Calu3 (cell line): ENCODE results near the gene DNM2. TPM values are rescaled to one million over a fixed set of nuclear protein-coding genes. Genes with fewer than 3 reads are reported as not detected.
"Not testable (repeated sequence)": the region's sequence is repeated elsewhere in the genome, so short reads cannot be mapped to it uniquely, and the experiment has no call there.

Experiments used
- BruUV-seq: library from RNA; stranded (reverse); fragments of 400-500 nt; replicated peaks from 2 replicates; lab custom pipeline; 2021; lab: Mats Ljungman, UMichigan
- CTCF ChIA-PET: fragments of 300-600 bp; sonication (Branson Sonifier 250); formaldehyde crosslinking; loops from one replicate; lab custom pipeline; 2022; ENCODE audit warnings: antibody characterized with exemption; lab: Charles Lee
- DNase-seq: peaks from one replicate; pipeline ENCODE4 v3.0.0; 2022
- H3K27ac Mint-ChIP-seq: one replicate; pipeline ENCODE4 v1.8.0; 2022; ENCODE audit warnings: mixed read lengths; ENCODE audit not compliant: unreplicated experiment
- H3K27me3 Mint-ChIP-seq: one replicate; pipeline ENCODE4 v1.8.0; 2022; ENCODE audit warnings: mixed read lengths; ENCODE audit not compliant: unreplicated experiment
- H3K36me3 Mint-ChIP-seq: one replicate; pipeline ENCODE4 v1.8.0; 2022; ENCODE audit warnings: mild to moderate bottlenecking, moderate library complexity, mixed read lengths; ENCODE audit not compliant: insufficient read depth, unreplicated experiment
- H3K4me1 Mint-ChIP-seq: one replicate; pipeline ENCODE4 v1.8.0; 2022; ENCODE audit warnings: mild to moderate bottlenecking, low read depth, mixed read lengths; ENCODE audit not compliant: unreplicated experiment
- H3K4me3 Mint-ChIP-seq: one replicate; pipeline ENCODE4 v1.8.0; 2022; ENCODE audit warnings: mild to moderate bottlenecking, low read depth, moderate library complexity, mixed read lengths; ENCODE audit not compliant: unreplicated experiment
- H3K9me3 Mint-ChIP-seq: one replicate; pipeline ENCODE4 v1.8.0; 2022; ENCODE audit warnings: low read depth, mixed read lengths; ENCODE audit not compliant: unreplicated experiment
- intact Hi-C: fragments of 100-400 bp; cut with micrococcal nuclease; formaldehyde crosslinking; loops from one replicate; pipeline ENCODE4 v1.10.0; 2022; ENCODE audit not compliant: unreplicated experiment
- total RNA-seq: library from RNA; stranded (reverse); gene quantifications from 2 replicates; pipeline ENCODE4 v1.2.3, GENCODE V29; 2022
- TF ChIP-seq, protein P1 (sequence below): fragments of 200-600 bp; IDR thresholded peaks from one replicate; pipeline ENCODE4 v1.8.0; 2022; ENCODE audit warnings: antibody characterized with exemption; ENCODE audit not compliant: unreplicated experiment

Gene DNM2
- total RNA-seq, 1 experiment from 2014 or later: 126 TPM

DNA sequence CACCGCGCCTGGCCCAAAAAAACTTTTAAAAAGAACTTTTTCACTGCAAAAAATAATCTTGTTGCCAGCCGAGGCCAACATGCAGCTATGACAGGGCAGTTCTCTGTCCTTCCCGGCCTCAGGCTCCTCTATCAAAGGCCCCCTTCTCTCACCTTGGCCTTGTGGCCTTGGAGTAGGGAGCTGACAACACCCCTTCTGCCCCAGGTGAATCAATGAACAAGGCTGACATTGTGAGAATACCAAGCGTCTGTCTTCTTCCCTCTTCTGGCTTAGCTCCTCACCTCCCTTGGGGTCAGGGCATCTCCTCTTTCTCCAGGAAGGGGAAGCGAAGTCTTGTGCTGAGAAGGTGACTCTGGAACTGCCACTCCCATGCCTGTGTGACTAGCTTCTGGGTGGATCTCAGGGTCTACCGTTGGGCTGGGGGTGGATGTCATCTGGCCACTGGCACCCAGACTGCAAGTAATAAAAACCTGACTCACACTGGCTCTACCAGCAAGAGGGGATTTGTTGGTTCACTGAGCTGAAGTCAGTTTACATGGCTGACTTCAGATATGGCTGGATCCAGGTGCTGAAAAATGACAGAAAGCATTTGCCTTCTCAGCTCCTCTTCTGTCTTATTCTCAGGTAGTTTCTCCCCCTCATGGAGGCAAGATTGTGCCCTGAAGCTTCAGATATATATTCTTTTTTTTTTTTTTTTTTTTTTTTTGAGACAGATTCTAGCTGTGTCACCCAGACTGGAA is 136.6 kb downstream of the DNM2 start:
- intact Hi-C loops: no loop called here
- Mint-ChIP-seq H3K27ac (no peak overlapping the region), H3K9me3 (no peaks in the 10 kb centered on the region), H3K36me3 (no peaks in the 10 kb centered on the region), H3K4me3 (no peak overlapping the region), H3K4me1 (no peaks in the 10 kb centered on the region), H3K27me3 (no peaks in the 10 kb centered on the region)
- no TSS peak for BruUV-seq
- CTCF ChIA-PET: interaction anchor here (0.5 to 0.7 kb wide), 2 partner anchors 584 to 727 kb away, joined by 5 to 6 read pairs; no protein-coding TSS in a partner anchor
- no peak for DNase-seq
- TF ChIP-seq, protein P1, sequence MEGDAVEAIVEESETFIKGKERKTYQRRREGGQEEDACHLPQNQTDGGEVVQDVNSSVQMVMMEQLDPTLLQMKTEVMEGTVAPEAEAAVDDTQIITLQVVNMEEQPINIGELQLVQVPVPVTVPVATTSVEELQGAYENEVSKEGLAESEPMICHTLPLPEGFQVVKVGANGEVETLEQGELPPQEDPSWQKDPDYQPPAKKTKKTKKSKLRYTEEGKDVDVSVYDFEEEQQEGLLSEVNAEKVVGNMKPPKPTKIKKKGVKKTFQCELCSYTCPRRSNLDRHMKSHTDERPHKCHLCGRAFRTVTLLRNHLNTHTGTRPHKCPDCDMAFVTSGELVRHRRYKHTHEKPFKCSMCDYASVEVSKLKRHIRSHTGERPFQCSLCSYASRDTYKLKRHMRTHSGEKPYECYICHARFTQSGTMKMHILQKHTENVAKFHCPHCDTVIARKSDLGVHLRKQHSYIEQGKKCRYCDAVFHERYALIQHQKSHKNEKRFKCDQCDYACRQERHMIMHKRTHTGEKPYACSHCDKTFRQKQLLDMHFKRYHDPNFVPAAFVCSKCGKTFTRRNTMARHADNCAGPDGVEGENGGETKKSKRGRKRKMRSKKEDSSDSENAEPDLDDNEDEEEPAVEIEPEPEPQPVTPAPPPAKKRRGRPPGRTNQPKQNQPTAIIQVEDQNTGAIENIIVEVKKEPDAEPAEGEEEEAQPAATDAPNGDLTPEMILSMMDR: no peak

DNA sequence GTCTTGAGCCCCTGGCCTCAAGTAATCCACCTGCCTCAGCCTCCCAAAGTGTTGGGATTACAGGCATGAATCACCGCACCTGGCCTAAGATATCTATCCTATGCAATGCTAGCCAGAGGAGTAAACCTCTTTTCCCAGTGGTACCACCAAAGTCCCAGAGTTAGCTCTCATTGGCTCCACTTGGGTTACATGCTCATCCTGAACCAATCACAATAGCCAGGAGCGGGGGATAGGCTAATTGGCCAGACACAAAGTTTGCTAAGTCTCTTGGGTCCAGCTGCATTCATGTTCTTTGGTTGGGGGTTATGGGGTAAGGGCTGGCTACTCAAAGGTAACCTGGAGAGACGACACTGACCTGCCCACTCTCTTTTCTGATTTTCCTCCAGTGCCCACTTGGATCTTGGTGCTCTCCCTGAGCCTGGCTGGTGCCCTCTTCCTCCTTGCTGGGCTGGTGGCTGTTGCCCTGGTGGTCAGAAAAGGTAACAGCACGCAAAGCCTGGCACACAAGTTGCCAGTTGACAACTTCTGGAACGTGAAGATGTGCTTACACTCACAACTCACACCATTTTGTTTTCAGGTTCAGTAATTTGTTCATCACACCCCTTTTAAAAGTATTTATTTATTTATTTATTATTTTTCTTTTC is 138.1 kb downstream of the DNM2 start:
- Mint-ChIP-seq H3K36me3 (no peaks in the 10 kb centered on the region), H3K27ac (no peak overlapping the region), H3K27me3 (no peaks in the 10 kb centered on the region), H3K4me1 (no peaks in the 10 kb centered on the region), H3K4me3 (no peak overlapping the region), H3K9me3 (no peaks in the 10 kb centered on the region)
- DNase-seq: peak; percentile 30
- BruUV-seq: no TSS peak
- TF ChIP-seq, protein P1: no peak
- CTCF ChIA-PET: interaction anchor here (0.7 kb wide), 1 partner anchor 98 kb away, joined by 4 read pairs; no protein-coding TSS in a partner anchor
- intact Hi-C loops: no loop called here

DNA sequence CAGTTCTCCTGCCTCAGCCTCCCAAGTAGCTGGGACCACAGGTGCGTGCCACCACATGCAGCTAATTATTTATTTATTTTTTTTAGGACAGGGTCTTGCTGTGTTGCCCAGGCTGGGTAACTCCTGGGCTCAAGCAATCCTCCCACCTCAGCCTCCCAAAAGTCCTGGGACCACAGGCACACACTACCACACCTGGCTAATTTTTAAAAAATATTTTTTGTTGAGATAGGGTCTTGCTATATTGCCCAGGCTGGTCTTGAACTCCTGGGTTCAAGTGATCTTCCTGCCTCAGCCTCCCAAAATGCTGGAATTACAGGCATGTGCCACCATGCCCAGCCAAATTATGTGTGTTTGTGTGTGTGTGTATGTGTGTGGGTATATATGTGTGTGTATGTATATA is 139.0 kb downstream of the DNM2 start:
- BruUV-seq, H3K9me3 Mint-ChIP-seq, H3K27me3 Mint-ChIP-seq, H3K4me1 Mint-ChIP-seq, H3K4me3 Mint-ChIP-seq, H3K36me3 Mint-ChIP-seq, intact Hi-C loops, DNase-seq, H3K27ac Mint-ChIP-seq: not testable (repeated sequence)
- CTCF ChIA-PET: interaction anchor here (0.7 kb wide), 1 partner anchor 99 kb away, joined by 4 read pairs; no protein-coding TSS in a partner anchor

DNA sequence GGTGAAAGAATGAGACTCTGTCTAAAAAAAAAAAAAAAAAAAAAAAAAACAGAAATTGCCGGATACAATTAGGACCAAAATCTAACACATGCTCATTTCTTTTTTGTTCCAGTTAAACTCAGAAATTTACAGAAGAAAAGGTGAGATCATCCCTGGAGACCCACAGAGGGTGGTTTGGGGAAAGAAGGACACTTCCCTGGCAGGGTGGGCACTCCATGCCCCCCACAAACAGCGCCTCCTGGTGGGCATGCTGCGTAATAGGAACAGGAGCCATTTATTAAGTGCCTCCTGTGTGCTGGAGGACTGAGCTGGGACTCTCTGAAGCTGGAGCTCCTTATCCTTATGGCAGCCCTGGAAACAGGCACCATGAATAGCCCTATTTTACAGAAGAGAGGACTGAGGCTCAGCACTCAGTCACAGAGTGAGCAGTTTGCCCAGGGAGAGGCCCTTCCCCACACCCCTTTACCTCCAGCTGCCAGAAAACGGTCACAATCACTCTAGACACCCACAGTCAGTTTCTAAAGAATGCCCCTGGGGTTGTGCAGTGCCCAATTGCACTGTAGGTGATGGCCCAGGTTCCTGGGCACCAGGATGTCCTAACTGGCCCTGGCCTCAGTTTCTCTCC is 140.4 kb downstream of the DNM2 start:
- no peak for DNase-seq
- TF ChIP-seq, protein P1: peak; percentile 62
- no peaks in the 10 kb centered on the region for H3K27me3 Mint-ChIP-seq
- H3K27ac Mint-ChIP-seq: no peak overlapping the region
- no TSS peak for BruUV-seq
- intact Hi-C loops: no loop called here
- H3K9me3 Mint-ChIP-seq: no peaks in the 10 kb centered on the region
- CTCF ChIA-PET: interaction anchor here (0.7 to 1.0 kb wide), 5 partner anchors 23 to 156 kb away, joined by 3 to 16 read pairs (median 6); partner anchors contain the start of genes DNM2 and TMED1
- no peak overlapping the region for H3K4me3 Mint-ChIP-seq
- H3K36me3 Mint-ChIP-seq: no peaks in the 10 kb centered on the region
- peaks cover 9% of the 10 kb centered on the region for H3K4me1 Mint-ChIP-seq
